Breast epithelium (tissue), 3 donors: ENCODE data around the gene ZNF121.

Experiments
- POLR2A ChIP-seq: fragments of 450-650 bp; IDR thresholded peaks from one replicate; pipeline ENCODE4 v1.6.1; 2016; ENCODE audit warnings: antibody characterized with exemption, mild to moderate bottlenecking, moderate library complexity
- POLR2AphosphoS5 ChIP-seq, 3 donors: sonication (generic); formaldehyde crosslinking; IDR thresholded peaks; one replicate each; pipeline ENCODE4 v1.6.1; 2017; ENCODE audit warnings: antibody characterized with exemption in 3 of 3
- TF ChIP-seq, protein P1 (sequence below), 3 donors: fragments of 450-650 bp; IDR thresholded peaks; one replicate each; pipeline ENCODE4 v1.5.1; 2016 to 2017; ENCODE audit warnings: antibody characterized with exemption in 3 of 3, mild to moderate bottlenecking in 3 of 3, moderate library complexity in 3 of 3

DNA sequence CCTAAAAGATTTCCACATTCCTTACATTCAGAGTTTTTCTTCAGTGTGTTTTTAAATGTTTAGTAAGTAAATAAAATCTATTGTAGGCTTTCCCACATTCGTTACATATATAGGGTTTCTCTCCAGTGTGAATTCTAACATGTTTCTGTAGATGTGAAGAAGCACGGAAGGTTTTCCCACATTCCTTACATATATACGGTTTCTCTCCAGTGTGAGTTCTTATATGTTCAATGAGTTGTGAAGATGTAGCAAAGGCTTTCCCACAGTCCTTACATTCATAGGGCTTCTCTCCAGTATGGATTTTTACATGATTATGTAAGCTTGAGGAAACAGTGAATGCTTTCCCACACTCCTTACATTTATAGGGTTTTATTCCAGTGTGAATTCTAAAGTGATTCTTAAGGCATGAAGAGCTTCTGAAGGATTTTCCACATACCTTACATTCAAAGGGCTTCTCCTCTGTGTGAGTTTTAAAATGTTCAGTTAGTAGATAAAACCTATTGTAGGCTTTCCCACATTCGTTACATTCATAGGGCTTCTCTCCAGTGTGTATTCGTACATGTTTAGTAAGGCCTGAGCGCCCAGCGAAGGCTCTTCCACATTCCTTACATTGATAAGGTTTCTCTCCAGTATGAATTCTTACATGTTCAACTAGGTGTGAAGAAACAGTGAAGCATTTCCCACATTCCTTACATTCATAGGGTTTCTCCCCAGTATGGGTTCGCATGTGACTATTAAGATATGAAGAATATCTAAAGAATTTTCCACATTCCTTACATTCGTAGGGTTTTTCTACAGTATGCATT lies 18.2 kb downstream of the ZNF121 start:
- TF ChIP-seq POLR2A (no peak), POLR2AphosphoS5 (IDR thresholded peaks at IDR 0.05) (no peak)
- TF ChIP-seq, protein P1, sequence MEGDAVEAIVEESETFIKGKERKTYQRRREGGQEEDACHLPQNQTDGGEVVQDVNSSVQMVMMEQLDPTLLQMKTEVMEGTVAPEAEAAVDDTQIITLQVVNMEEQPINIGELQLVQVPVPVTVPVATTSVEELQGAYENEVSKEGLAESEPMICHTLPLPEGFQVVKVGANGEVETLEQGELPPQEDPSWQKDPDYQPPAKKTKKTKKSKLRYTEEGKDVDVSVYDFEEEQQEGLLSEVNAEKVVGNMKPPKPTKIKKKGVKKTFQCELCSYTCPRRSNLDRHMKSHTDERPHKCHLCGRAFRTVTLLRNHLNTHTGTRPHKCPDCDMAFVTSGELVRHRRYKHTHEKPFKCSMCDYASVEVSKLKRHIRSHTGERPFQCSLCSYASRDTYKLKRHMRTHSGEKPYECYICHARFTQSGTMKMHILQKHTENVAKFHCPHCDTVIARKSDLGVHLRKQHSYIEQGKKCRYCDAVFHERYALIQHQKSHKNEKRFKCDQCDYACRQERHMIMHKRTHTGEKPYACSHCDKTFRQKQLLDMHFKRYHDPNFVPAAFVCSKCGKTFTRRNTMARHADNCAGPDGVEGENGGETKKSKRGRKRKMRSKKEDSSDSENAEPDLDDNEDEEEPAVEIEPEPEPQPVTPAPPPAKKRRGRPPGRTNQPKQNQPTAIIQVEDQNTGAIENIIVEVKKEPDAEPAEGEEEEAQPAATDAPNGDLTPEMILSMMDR (IDR thresholded peaks at IDR 0.05) = no peak
